Measurements from ENCODE around the gene TNFRSF1B. TPM values are rescaled to one million over a fixed set of nuclear protein-coding genes. Genes with fewer than 3 reads are reported as not detected.
A peak's percentile ranks its signal among the peaks of the same experiment; 100 is the strongest.

TNFRSF1B gene
- polyA plus RNA-seq, 1 donor: 16.3 TPM

GRCh38 chr1:12183095-12183794 is 16.5 kb downstream of the TNFRSF1B start:
- H3K4me1 ChIP-seq (ENCODE audit: control insufficient read depth, insufficient read depth, low read length): peaks cover 50% of the 10 kb centered on the region

GRCh38 chr1:12184008-12184681 is 17.4 kb downstream of the TNFRSF1B start:
- peaks cover 45% of the 10 kb centered on the region for H3K4me1 ChIP-seq (ENCODE audit: control insufficient read depth, insufficient read depth, low read length)
- H3K27me3 ChIP-seq (ENCODE audit: control insufficient read depth, insufficient read depth, low read length): no peaks in the 10 kb centered on the region
- WGBS (ENCODE audit: insufficient coverage, low lambda C conversion rate): no CpG with 5 or more reads among the region's 10 CpGs
- H3K27ac ChIP-seq (ENCODE audit: low read length): peak overlapping the region; percentile 90
- no peaks in the 10 kb centered on the region for H3K36me3 ChIP-seq (ENCODE audit: control insufficient read depth, insufficient read depth, low read length)
- H3K4me3 ChIP-seq (ENCODE audit: low read length): no peak overlapping the region
- peak; percentile 64 to 73 for DNase-seq
- H3K9me3 ChIP-seq (ENCODE audit: control insufficient read depth, low read depth, low read length): no peaks in the 10 kb centered on the region

More at GRCh38 chr1:12183095-12183794, 16.5 kb downstream of the TNFRSF1B start:
- no peak for DNase-seq
- no peaks in the 10 kb centered on the region for H3K36me3 ChIP-seq (ENCODE audit: control insufficient read depth, insufficient read depth, low read length)
- H3K4me3 ChIP-seq (ENCODE audit: low read length): no peak overlapping the region
- no peak overlapping the region for H3K27ac ChIP-seq (ENCODE audit: low read length)
- H3K9me3 ChIP-seq (ENCODE audit: control insufficient read depth, low read depth, low read length): no peaks in the 10 kb centered on the region
- no CpG with 5 or more reads among the region's 7 CpGs for WGBS (ENCODE audit: insufficient coverage, low lambda C conversion rate)
- H3K27me3 ChIP-seq (ENCODE audit: control insufficient read depth, insufficient read depth, low read length): no peaks in the 10 kb centered on the region

- Histone ChIP-seq H3K9me3 (ENCODE audit: control insufficient read depth, low read depth, low read length) (no peaks in the 10 kb centered on the region), H3K4me1 (ENCODE audit: control insufficient read depth, insufficient read depth, low read length) (peaks cover 40% of the 10 kb centered on the region)
- no CpG with 5 or more reads among the region's 19 CpGs for WGBS (ENCODE audit: insufficient coverage, low lambda C conversion rate)
Observed at GRCh38 chr1:12185036-12185917, 18.5 kb downstream of the TNFRSF1B start.

GRCh38 chr1:12185918-12186678 is 19.3 kb downstream of the TNFRSF1B start:
- H3K4me1 ChIP-seq (ENCODE audit: control insufficient read depth, insufficient read depth, low read length): peaks cover 40% of the 10 kb centered on the region
- no peaks in the 10 kb centered on the region for H3K27me3 ChIP-seq (ENCODE audit: control insufficient read depth, insufficient read depth, low read length)
- H3K9me3 ChIP-seq (ENCODE audit: control insufficient read depth, low read depth, low read length): no peaks in the 10 kb centered on the region
- H3K27ac ChIP-seq (ENCODE audit: low read length): peak overlapping the region; percentile 90
- DNase-seq: peak; percentile 64 to 86
- no CpG with 5 or more reads among the region's 13 CpGs for WGBS (ENCODE audit: insufficient coverage, low lambda C conversion rate)
- no peaks in the 10 kb centered on the region for H3K36me3 ChIP-seq (ENCODE audit: control insufficient read depth, insufficient read depth, low read length)
- no peak overlapping the region for H3K4me3 ChIP-seq (ENCODE audit: low read length)

More at GRCh38 chr1:12185036-12185917, 18.5 kb downstream of the TNFRSF1B start:
- DNase-seq: no peak
- Histone ChIP-seq H3K4me3 (ENCODE audit: low read length) (no peak overlapping the region), H3K27me3 (ENCODE audit: control insufficient read depth, insufficient read depth, low read length) (no peaks in the 10 kb centered on the region), H3K27ac (ENCODE audit: low read length) (peak overlapping the region; percentile 90), H3K36me3 (ENCODE audit: control insufficient read depth, insufficient read depth, low read length) (no peaks in the 10 kb centered on the region)

DNA sequence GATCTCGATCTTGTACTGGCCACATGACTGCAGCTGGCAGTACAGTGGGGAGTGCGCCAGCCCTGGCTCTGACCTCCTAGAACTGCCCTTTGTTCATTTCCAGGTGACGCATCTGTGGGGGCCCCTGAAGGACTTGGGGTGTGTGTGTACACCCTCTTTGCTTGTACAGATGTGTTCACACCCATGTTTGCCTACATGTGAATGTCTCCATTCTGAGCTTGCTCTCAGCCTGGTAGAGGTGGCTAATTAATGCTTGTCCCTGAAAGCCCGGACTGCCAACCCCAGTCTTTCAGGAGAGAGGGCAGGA is 19.8 kb downstream of the TNFRSF1B start:
- DNase-seq: peak; percentile 92 to 97
- peak overlapping the region; percentile 90 for H3K27ac ChIP-seq (ENCODE audit: low read length)
- peaks cover 40% of the 10 kb centered on the region for H3K4me1 ChIP-seq (ENCODE audit: control insufficient read depth, insufficient read depth, low read length)
- H3K9me3 ChIP-seq (ENCODE audit: control insufficient read depth, low read depth, low read length): no peaks in the 10 kb centered on the region
- no CpG with 5 or more reads among the region's 4 CpGs for WGBS (ENCODE audit: insufficient coverage, low lambda C conversion rate)
- no peaks in the 10 kb centered on the region for H3K27me3 ChIP-seq (ENCODE audit: control insufficient read depth, insufficient read depth, low read length)
- H3K36me3 ChIP-seq (ENCODE audit: control insufficient read depth, insufficient read depth, low read length): no peaks in the 10 kb centered on the region
- no peak overlapping the region for H3K4me3 ChIP-seq (ENCODE audit: low read length)

DNA sequence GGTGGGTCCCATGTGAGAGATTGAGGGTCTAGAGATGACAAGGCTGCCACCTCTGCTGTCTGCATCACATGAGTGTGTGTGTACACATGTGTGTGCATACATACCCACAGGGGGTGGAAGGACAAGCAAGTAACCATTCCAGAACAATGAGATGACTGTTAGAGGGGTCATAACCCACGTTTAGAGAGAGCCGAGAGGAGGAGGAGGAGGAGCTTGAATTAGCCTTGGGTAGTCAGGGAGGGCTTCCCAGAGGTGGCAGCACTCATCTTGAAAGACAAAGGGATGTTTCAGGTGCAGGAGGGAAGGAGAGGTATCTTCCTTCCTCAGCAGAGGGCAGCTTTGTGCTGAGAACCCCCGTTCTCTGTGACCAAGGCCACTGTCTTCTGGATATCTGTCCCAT is 21.3 kb downstream of the TNFRSF1B start:
- Histone ChIP-seq H3K9me3 (ENCODE audit: control insufficient read depth, low read depth, low read length) (no peaks in the 10 kb centered on the region), H3K27me3 (ENCODE audit: control insufficient read depth, insufficient read depth, low read length) (no peaks in the 10 kb centered on the region), H3K4me3 (ENCODE audit: low read length) (no peak overlapping the region), H3K36me3 (ENCODE audit: control insufficient read depth, insufficient read depth, low read length) (peaks cover 3% of the 10 kb centered on the region), H3K27ac (ENCODE audit: low read length) (no peak overlapping the region), H3K4me1 (ENCODE audit: control insufficient read depth, insufficient read depth, low read length) (peaks cover 40% of the 10 kb centered on the region)
- WGBS (ENCODE audit: insufficient coverage, low lambda C conversion rate): no CpG with 5 or more reads among the region's 3 CpGs
- no peak for DNase-seq

DNA sequence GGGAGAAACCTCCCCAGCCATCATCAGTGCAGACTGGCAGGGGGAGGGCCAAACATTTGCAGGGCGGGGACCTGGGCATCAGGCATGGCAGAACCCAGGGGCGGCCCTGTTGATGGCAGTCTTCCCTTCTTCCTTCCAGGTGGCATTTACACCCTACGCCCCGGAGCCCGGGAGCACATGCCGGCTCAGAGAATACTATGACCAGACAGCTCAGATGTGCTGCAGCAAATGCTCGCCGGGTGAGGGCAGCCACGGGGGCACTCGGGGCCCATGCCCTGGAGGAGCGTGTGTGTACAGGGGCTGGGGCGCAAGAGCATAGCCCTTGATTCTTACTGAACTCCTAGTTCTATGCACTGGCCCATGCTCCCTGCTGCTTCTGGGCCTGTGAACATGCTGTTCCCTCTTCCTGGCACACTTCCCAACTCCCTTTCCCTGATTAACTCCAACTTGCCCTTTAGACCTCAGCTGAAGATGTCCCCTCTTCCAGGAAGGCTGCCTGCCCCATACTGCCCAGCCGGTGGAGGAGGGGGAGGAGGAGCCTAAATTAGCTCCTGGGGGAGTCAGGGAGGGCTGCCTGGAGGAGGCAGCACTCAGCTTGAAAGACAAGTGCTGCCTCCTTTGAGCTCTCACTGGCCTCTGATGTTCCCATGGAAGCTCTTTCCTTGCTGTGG is 22.0 kb downstream of the TNFRSF1B start:
- no peak for DNase-seq
- Histone ChIP-seq H3K36me3 (ENCODE audit: control insufficient read depth, insufficient read depth, low read length) (peaks cover 8% of the 10 kb centered on the region), H3K27ac (ENCODE audit: low read length) (no peak overlapping the region), H3K4me3 (ENCODE audit: low read length) (no peak overlapping the region), H3K4me1 (ENCODE audit: control insufficient read depth, insufficient read depth, low read length) (peaks cover 40% of the 10 kb centered on the region), H3K9me3 (ENCODE audit: control insufficient read depth, low read depth, low read length) (no peaks in the 10 kb centered on the region), H3K27me3 (ENCODE audit: control insufficient read depth, insufficient read depth, low read length) (no peaks in the 10 kb centered on the region)
- no CpG with 5 or more reads among the region's 13 CpGs for WGBS (ENCODE audit: insufficient coverage, low lambda C conversion rate)

- Histone ChIP-seq H3K27ac (ENCODE audit: low read length) (no peak overlapping the region), H3K4me1 (ENCODE audit: control insufficient read depth, insufficient read depth, low read length) (peaks cover 34% of the 10 kb centered on the region)
- no CpG with 5 or more reads among the region's 5 CpGs for WGBS (ENCODE audit: insufficient coverage, low lambda C conversion rate)
Observed at GRCh38 chr1:12189328-12189682, 22.5 kb downstream of the TNFRSF1B start.

GRCh38 chr1:12191242-12192032 is 24.6 kb downstream of the TNFRSF1B start:
- H3K36me3 ChIP-seq (ENCODE audit: control insufficient read depth, insufficient read depth, low read length): peaks cover 21% of the 10 kb centered on the region

More at GRCh38 chr1:12189328-12189682, 22.5 kb downstream of the TNFRSF1B start:
- H3K4me3 ChIP-seq (ENCODE audit: low read length): no peak overlapping the region
- no peaks in the 10 kb centered on the region for H3K9me3 ChIP-seq (ENCODE audit: control insufficient read depth, low read depth, low read length)
- peaks cover 11% of the 10 kb centered on the region for H3K36me3 ChIP-seq (ENCODE audit: control insufficient read depth, insufficient read depth, low read length)
- no peak for DNase-seq
- no peaks in the 10 kb centered on the region for H3K27me3 ChIP-seq (ENCODE audit: control insufficient read depth, insufficient read depth, low read length)

More at GRCh38 chr1:12191242-12192032, 24.6 kb downstream of the TNFRSF1B start:
- Histone ChIP-seq H3K4me3 (ENCODE audit: low read length) (no peak overlapping the region), H3K27ac (ENCODE audit: low read length) (no peak overlapping the region), H3K4me1 (ENCODE audit: control insufficient read depth, insufficient read depth, low read length) (peaks cover 13% of the 10 kb centered on the region), H3K27me3 (ENCODE audit: control insufficient read depth, insufficient read depth, low read length) (no peaks in the 10 kb centered on the region), H3K9me3 (ENCODE audit: control insufficient read depth, low read depth, low read length) (no peaks in the 10 kb centered on the region)
- WGBS (ENCODE audit: insufficient coverage, low lambda C conversion rate): no CpG with 5 or more reads among the region's 58 CpGs
- no peak for DNase-seq
